ENCODE results near the gene FARSA.

DNA sequence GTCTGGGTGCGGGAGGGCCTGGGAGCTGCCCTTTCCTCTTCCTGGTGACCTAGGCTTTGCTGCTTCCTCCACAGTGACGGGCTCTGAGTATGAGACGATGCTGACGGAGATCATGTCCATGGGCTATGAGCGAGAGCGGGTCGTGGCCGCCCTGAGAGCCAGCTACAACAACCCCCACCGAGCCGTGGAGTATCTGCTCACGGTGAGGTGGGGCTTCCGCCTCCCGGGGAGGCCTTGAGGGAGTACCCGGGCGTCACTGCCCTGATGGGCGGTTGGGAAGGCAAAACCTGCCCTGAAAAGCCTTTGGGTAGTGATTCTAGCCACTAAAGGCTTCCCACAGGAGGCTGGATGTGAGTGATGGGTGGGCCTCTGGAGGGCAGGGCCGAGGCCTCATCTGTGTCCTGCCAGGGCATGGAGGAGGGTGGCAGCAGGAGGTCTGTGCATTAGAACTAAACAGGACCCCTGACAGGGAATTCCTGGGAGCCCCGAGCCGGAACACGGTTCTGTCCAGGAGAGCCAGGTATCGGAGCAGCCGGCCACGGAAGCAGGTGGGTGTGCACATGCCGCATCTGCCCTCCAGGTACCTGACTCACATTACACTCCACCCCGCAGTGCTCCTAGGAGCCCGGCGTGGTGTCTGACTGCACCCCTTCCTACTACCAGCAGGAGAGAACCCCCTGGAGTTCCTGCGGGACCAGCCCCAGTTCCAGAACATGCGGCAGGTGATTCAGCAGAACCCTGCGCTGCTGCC is 15.3 kb upstream of the FARSA start:
- TF ChIP-seq EZH2 (IDR thresholded peaks at IDR 0.05; ENCODE audit: insufficient read depth, poor library complexity, severe bottlenecking) (no peak), EZH2phosphoT487 (IDR thresholded peaks at IDR 0.05; ENCODE audit: insufficient read depth, low read depth) (no peak)

Measured in GM23248 (cell line).